ENCODE measurements around the gene RDX. TPM values are rescaled to one million over a fixed set of nuclear protein-coding genes. Genes with fewer than 3 reads are reported as not detected.

The RDX gene
- total RNA-seq, 4 donors from 2014 or later = 38.5 to 115 (median 97.7) TPM

- H3K27ac ChIP-seq = no peak overlapping the region
- intact Hi-C loops (cut with DNase I; ENCODE audit: low total_unique reads) = no loop called here
- H3K36me3 ChIP-seq = no peaks in the 10 kb centered on the region
- DNase-seq = no peak
- no peaks in the 10 kb centered on the region for H3K9me3 ChIP-seq
- TF ChIP-seq CTCF (IDR thresholded peaks at IDR 0.05) (no peak), POLR2A (IDR thresholded peaks at IDR 0.05) (no peak)
- H3K4me1 ChIP-seq = no peaks in the 10 kb centered on the region
- H3K4me3 ChIP-seq = no peak overlapping the region
- no peaks in the 10 kb centered on the region for H3K27me3 ChIP-seq
Observed at GRCh38 chr11:110253525-110253924, 42.9 kb downstream of the RDX start.

- Histone ChIP-seq H3K4me3 (no peak overlapping the region), H3K27me3 (no peaks in the 10 kb centered on the region), H3K9me3 (no peaks in the 10 kb centered on the region), H3K4me1 (no peaks in the 10 kb centered on the region), H3K36me3 (no peaks in the 10 kb centered on the region), H3K27ac (no peak overlapping the region)
- no peak for TF ChIP-seq POLR2A (IDR thresholded peaks at IDR 0.05)
- TF ChIP-seq CTCF (IDR thresholded peaks at IDR 0.05) = no peak
- intact Hi-C loops (cut with DNase I; ENCODE audit: low total_unique reads) = no loop called here
- no peak for DNase-seq
Observed at GRCh38 chr11:110251836-110252235, 44.6 kb downstream of the RDX start.

- H3K4me1 ChIP-seq = no peaks in the 10 kb centered on the region
- no peak for DNase-seq
- intact Hi-C loops (cut with DNase I; ENCODE audit: low total_unique reads) = no loop called here
- H3K27ac ChIP-seq = no peak overlapping the region
- no peaks in the 10 kb centered on the region for H3K27me3 ChIP-seq
- no peaks in the 10 kb centered on the region for H3K9me3 ChIP-seq
- H3K4me3 ChIP-seq = no peak overlapping the region
- no peaks in the 10 kb centered on the region for H3K36me3 ChIP-seq
- TF ChIP-seq CTCF (IDR thresholded peaks at IDR 0.05) (no peak), POLR2A (IDR thresholded peaks at IDR 0.05) (no peak)
Observed at GRCh38 chr11:110250168-110250567, 46.2 kb downstream of the RDX start.

DNA sequence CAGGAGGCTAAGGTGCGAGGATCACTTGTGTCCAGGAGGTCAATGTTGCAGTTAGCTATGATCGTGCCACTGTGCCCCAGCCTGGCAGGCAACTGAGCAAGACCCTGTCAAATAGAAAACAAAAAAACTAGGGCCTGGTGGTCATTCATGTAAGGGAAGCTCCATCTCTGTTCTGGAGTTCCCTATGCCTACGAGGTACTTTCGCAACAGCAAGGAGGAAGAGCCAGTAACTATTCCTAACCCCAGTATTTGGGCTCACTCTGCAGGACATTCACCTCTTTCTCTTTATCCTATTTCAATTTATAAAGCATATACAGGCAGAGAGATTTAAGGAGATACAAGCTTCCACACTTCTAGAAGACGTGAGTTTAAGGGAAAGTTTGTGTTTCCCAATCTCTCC lies 46.6 kb downstream of the RDX start:
- TF ChIP-seq CTCF (IDR thresholded peaks at IDR 0.05) = no peak
- no peak for TF ChIP-seq POLR2A (IDR thresholded peaks at IDR 0.05)
- no peaks in the 10 kb centered on the region for H3K9me3 ChIP-seq
- intact Hi-C loops (cut with DNase I; ENCODE audit: low total_unique reads) = no loop called here
- no peak overlapping the region for H3K4me3 ChIP-seq
- no peaks in the 10 kb centered on the region for H3K27me3 ChIP-seq
- H3K27ac ChIP-seq = no peak overlapping the region
- no peaks in the 10 kb centered on the region for H3K4me1 ChIP-seq
- DNase-seq = no peak
- H3K36me3 ChIP-seq = no peaks in the 10 kb centered on the region

GRCh38 chr11:110249066-110249465 lies 47.3 kb downstream of the RDX start:
- TF ChIP-seq CTCF (IDR thresholded peaks at IDR 0.05) = no peak
- no peak for TF ChIP-seq POLR2A (IDR thresholded peaks at IDR 0.05)
- no peaks in the 10 kb centered on the region for H3K9me3 ChIP-seq
- intact Hi-C loops (cut with DNase I; ENCODE audit: low total_unique reads) = no loop called here
- DNase-seq = no peak
- H3K27ac ChIP-seq = no peak overlapping the region
- H3K36me3 ChIP-seq = no peaks in the 10 kb centered on the region
- no peaks in the 10 kb centered on the region for H3K4me1 ChIP-seq
- no peaks in the 10 kb centered on the region for H3K27me3 ChIP-seq
- H3K4me3 ChIP-seq = no peak overlapping the region
